Breast epithelium (tissue), 3 donors: ENCODE results near the gene ZACN.

Source experiments
- POLR2A ChIP-seq: fragments of 450-650 bp; IDR thresholded peaks from one replicate; pipeline ENCODE4 v1.6.1; 2016; ENCODE audit warnings: antibody characterized with exemption, mild to moderate bottlenecking, moderate library complexity
- POLR2AphosphoS5 ChIP-seq, 3 donors: sonication (generic); formaldehyde crosslinking; IDR thresholded peaks; one replicate each; pipeline ENCODE4 v1.6.1; 2017; ENCODE audit warnings: antibody characterized with exemption in 3 of 3
- TF ChIP-seq, protein P1 (sequence below), 3 donors: fragments of 450-650 bp; IDR thresholded peaks; one replicate each; pipeline ENCODE4 v1.5.1; 2016 to 2017; ENCODE audit warnings: antibody characterized with exemption in 3 of 3, mild to moderate bottlenecking in 3 of 3, moderate library complexity in 3 of 3

DNA sequence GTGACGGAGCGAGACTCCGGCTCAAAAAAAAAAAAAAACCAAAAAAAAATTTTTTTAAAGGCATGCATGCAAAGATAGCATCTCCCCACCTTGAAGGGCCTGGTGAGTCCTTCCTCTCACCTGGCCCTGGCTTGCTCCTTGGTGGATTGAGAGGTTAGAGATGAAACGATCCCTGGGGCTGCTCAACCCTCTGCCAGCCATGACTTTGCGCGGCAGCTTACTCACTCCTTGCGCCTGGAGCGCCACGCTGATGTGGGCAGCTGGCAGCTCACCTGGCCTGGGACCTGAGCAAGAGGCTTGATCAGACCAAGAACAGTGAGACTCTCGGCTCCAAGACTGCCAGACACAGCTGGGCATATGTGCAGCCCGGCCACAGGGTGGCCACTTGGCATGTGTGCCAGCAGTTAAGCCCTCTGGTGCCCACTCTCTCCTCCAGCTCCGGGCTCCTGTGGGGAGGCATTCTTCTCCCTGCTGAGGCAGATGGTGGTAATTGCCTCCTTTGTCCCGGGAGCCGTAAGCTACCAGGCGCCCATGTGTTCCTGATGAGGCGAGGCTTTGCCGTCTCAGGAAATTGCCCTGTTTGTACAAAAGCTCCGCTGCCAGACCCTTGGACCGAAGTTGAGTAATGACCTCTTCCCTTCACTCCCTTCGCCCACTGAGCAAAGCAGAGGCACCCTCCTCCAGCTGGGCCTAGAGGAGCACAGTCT, 46.8 kb upstream of the ZACN start:
- TF ChIP-seq, protein P1, sequence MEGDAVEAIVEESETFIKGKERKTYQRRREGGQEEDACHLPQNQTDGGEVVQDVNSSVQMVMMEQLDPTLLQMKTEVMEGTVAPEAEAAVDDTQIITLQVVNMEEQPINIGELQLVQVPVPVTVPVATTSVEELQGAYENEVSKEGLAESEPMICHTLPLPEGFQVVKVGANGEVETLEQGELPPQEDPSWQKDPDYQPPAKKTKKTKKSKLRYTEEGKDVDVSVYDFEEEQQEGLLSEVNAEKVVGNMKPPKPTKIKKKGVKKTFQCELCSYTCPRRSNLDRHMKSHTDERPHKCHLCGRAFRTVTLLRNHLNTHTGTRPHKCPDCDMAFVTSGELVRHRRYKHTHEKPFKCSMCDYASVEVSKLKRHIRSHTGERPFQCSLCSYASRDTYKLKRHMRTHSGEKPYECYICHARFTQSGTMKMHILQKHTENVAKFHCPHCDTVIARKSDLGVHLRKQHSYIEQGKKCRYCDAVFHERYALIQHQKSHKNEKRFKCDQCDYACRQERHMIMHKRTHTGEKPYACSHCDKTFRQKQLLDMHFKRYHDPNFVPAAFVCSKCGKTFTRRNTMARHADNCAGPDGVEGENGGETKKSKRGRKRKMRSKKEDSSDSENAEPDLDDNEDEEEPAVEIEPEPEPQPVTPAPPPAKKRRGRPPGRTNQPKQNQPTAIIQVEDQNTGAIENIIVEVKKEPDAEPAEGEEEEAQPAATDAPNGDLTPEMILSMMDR (IDR thresholded peaks at IDR 0.05) = no peak
- no peak for TF ChIP-seq POLR2AphosphoS5 (IDR thresholded peaks at IDR 0.05)
- no peak for TF ChIP-seq POLR2A
